Measurements from ENCODE around the gene PGAM2.
"Not testable (repeated sequence)": the region's sequence is repeated elsewhere in the genome, so short reads cannot be mapped to it uniquely, and the experiment has no call there.

The PGAM2 gene

GRCh38 chr7:44050915-44051560 is 14.3 kb downstream of the PGAM2 start:
- Histone ChIP-seq H3K27me3 (ENCODE audit: low read depth, low read length) (no peaks in the 10 kb centered on the region), H3K36me3 (ENCODE audit: control insufficient read depth in 1 of 2, insufficient read depth in 2 of 2, low read length in 2 of 2) (peaks cover 40 to 60% of the 10 kb centered on the region in 2 donors), H3K4me3 (ENCODE audit: low read depth in 1 of 2, low read length in 2 of 2) (no peak overlapping the region), H3K9me3 (ENCODE audit: control insufficient read depth in 1 of 2, low read length in 2 of 2) (no peaks in the 10 kb centered on the region), H3K27ac (ENCODE audit: low read length) (no peak overlapping the region), H3K4me1 (ENCODE audit: control insufficient read depth in 1 of 2, insufficient read depth in 2 of 2, low read length in 2 of 2) (peaks cover 0 to 11% of the 10 kb centered on the region in 2 donors)

GRCh38 chr7:44050121-44050914 is 15.0 kb downstream of the PGAM2 start:
- peaks cover 38 to 59% of the 10 kb centered on the region in 2 donors for H3K36me3 ChIP-seq (ENCODE audit: control insufficient read depth in 1 of 2, insufficient read depth in 2 of 2, low read length in 2 of 2)
- H3K4me1 ChIP-seq (ENCODE audit: control insufficient read depth in 1 of 2, insufficient read depth in 2 of 2, low read length in 2 of 2): peaks cover 6 to 18% of the 10 kb centered on the region in 2 donors
- no peaks in the 10 kb centered on the region for H3K9me3 ChIP-seq (ENCODE audit: control insufficient read depth in 1 of 2, low read length in 2 of 2)
- H3K27ac ChIP-seq (ENCODE audit: low read length): no peak overlapping the region
- no peaks in the 10 kb centered on the region for H3K27me3 ChIP-seq (ENCODE audit: low read depth, low read length)
- no peak overlapping the region for H3K4me3 ChIP-seq (ENCODE audit: low read depth in 1 of 2, low read length in 2 of 2)

GRCh38 chr7:44048031-44048795 is 17.2 kb downstream of the PGAM2 start:
- H3K4me1 ChIP-seq (ENCODE audit: control insufficient read depth in 1 of 2, insufficient read depth in 2 of 2, low read length in 2 of 2): peaks cover 12 to 24% of the 10 kb centered on the region in 2 donors
- H3K27me3 ChIP-seq (ENCODE audit: low read depth, low read length): no peaks in the 10 kb centered on the region
- H3K9me3 ChIP-seq (ENCODE audit: control insufficient read depth in 1 of 2, low read length in 2 of 2): no peaks in the 10 kb centered on the region
- H3K36me3 ChIP-seq (ENCODE audit: control insufficient read depth in 1 of 2, insufficient read depth in 2 of 2, low read length in 2 of 2): peaks cover 36 to 43% of the 10 kb centered on the region in 2 donors
- H3K4me3 ChIP-seq (ENCODE audit: low read depth in 1 of 2, low read length in 2 of 2): no peak overlapping the region
- no peak overlapping the region for H3K27ac ChIP-seq (ENCODE audit: low read length)

GRCh38 chr7:44046321-44047061 is 18.9 kb downstream of the PGAM2 start:
- Histone ChIP-seq H3K27me3 (ENCODE audit: low read depth, low read length) (no peaks in the 10 kb centered on the region), H3K4me3 (ENCODE audit: low read depth in 1 of 2, low read length in 2 of 2) (peak overlapping the region in 1 of 2 donors; percentile 45), H3K9me3 (ENCODE audit: control insufficient read depth in 1 of 2, low read length in 2 of 2) (no peaks in the 10 kb centered on the region), H3K4me1 (ENCODE audit: control insufficient read depth in 1 of 2, insufficient read depth in 2 of 2, low read length in 2 of 2) (peaks cover 12 to 24% of the 10 kb centered on the region in 2 donors), H3K36me3 (ENCODE audit: control insufficient read depth in 1 of 2, insufficient read depth in 2 of 2, low read length in 2 of 2) (peaks cover 21 to 26% of the 10 kb centered on the region in 2 donors), H3K27ac (ENCODE audit: low read length) (no peak overlapping the region)

GRCh38 chr7:44045226-44046014 is 19.9 kb downstream of the PGAM2 start:
- peak overlapping the region; percentile 90 to 95 for H3K4me3 ChIP-seq (ENCODE audit: low read depth in 1 of 2, low read length in 2 of 2)
- H3K9me3 ChIP-seq (ENCODE audit: control insufficient read depth in 1 of 2, low read length in 2 of 2): no peaks in the 10 kb centered on the region
- no peaks in the 10 kb centered on the region for H3K27me3 ChIP-seq (ENCODE audit: low read depth, low read length)
- H3K36me3 ChIP-seq (ENCODE audit: control insufficient read depth in 1 of 2, insufficient read depth in 2 of 2, low read length in 2 of 2): peaks cover 11 to 15% of the 10 kb centered on the region in 2 donors
- peak overlapping the region; percentile 87 for H3K27ac ChIP-seq (ENCODE audit: low read length)
- peaks cover 12 to 24% of the 10 kb centered on the region in 2 donors for H3K4me1 ChIP-seq (ENCODE audit: control insufficient read depth in 1 of 2, insufficient read depth in 2 of 2, low read length in 2 of 2)

- Histone ChIP-seq H3K9me3 (ENCODE audit: control insufficient read depth in 1 of 2, low read length in 2 of 2) (no peaks in the 10 kb centered on the region), H3K36me3 (ENCODE audit: control insufficient read depth in 1 of 2, insufficient read depth in 2 of 2, low read length in 2 of 2) (peaks cover 2 to 7% of the 10 kb centered on the region in 2 donors), H3K27ac (ENCODE audit: low read length) (peak within 1 kb of the TSS; percentile 87), H3K27me3 (ENCODE audit: low read depth, low read length) (no peaks in the 10 kb centered on the region), H3K4me3 (ENCODE audit: low read depth in 1 of 2, low read length in 2 of 2) (peak within 1 kb of the TSS; percentile 90 to 95), H3K4me1 (ENCODE audit: control insufficient read depth in 1 of 2, insufficient read depth in 2 of 2, low read length in 2 of 2) (peaks cover 12 to 24% of the 10 kb centered on the region in 2 donors)
Observed at GRCh38 chr7:44044315-44045225, 20.8 kb downstream of the PGAM2 start, which contains the start of gene DBNL. Gene DBNL, plus strand, starts transcription at chr7:44044702. Its CDS starts 36 bp downstream, at chr7:44044738.

- peak overlapping the region; percentile 87 for H3K27ac ChIP-seq (ENCODE audit: low read length)
- no peaks in the 10 kb centered on the region for H3K27me3 ChIP-seq (ENCODE audit: low read depth, low read length)
- H3K4me3 ChIP-seq (ENCODE audit: low read depth in 1 of 2, low read length in 2 of 2): peak overlapping the region; percentile 90 to 95
- H3K9me3 ChIP-seq (ENCODE audit: control insufficient read depth in 1 of 2, low read length in 2 of 2): no peaks in the 10 kb centered on the region
- H3K4me1 ChIP-seq (ENCODE audit: control insufficient read depth in 1 of 2, insufficient read depth in 2 of 2, low read length in 2 of 2): peaks cover 12 to 24% of the 10 kb centered on the region in 2 donors
- peaks cover 0 to 7% of the 10 kb centered on the region in 2 donors for H3K36me3 ChIP-seq (ENCODE audit: control insufficient read depth in 1 of 2, insufficient read depth in 2 of 2, low read length in 2 of 2)
Observed at GRCh38 chr7:44043902-44044301, 21.5 kb downstream of the PGAM2 start.

GRCh38 chr7:44042221-44042620 is 23.1 kb downstream of the PGAM2 start:
- no peak overlapping the region for H3K4me3 ChIP-seq (ENCODE audit: low read depth in 1 of 2, low read length in 2 of 2)
- H3K27me3 ChIP-seq (ENCODE audit: low read depth, low read length): no peaks in the 10 kb centered on the region
- H3K36me3 ChIP-seq (ENCODE audit: control insufficient read depth in 1 of 2, insufficient read depth in 2 of 2, low read length in 2 of 2): peaks cover 0 to 7% of the 10 kb centered on the region in 2 donors
- no peaks in the 10 kb centered on the region for H3K9me3 ChIP-seq (ENCODE audit: control insufficient read depth in 1 of 2, low read length in 2 of 2)
- H3K4me1 ChIP-seq (ENCODE audit: control insufficient read depth in 1 of 2, insufficient read depth in 2 of 2, low read length in 2 of 2): peaks cover 12 to 24% of the 10 kb centered on the region in 2 donors
- no peak overlapping the region for H3K27ac ChIP-seq (ENCODE audit: low read length)

GRCh38 chr7:44040493-44040891 is 24.9 kb downstream of the PGAM2 start:
- not testable (repeated sequence) for H3K36me3 ChIP-seq (ENCODE audit: control insufficient read depth in 1 of 2, insufficient read depth in 2 of 2, low read length in 2 of 2); H3K27me3 ChIP-seq (ENCODE audit: low read depth, low read length); H3K9me3 ChIP-seq (ENCODE audit: control insufficient read depth in 1 of 2, low read length in 2 of 2); H3K27ac ChIP-seq (ENCODE audit: low read length); H3K4me1 ChIP-seq (ENCODE audit: control insufficient read depth in 1 of 2, insufficient read depth in 2 of 2, low read length in 2 of 2)
- peak overlapping the region in 1 of 2 donors; percentile 51 for H3K4me3 ChIP-seq (ENCODE audit: low read depth in 1 of 2, low read length in 2 of 2)

All from muscle layer of duodenum (tissue), 2 donors.